Measurements from ENCODE around the gene TMEM147.

DNA sequence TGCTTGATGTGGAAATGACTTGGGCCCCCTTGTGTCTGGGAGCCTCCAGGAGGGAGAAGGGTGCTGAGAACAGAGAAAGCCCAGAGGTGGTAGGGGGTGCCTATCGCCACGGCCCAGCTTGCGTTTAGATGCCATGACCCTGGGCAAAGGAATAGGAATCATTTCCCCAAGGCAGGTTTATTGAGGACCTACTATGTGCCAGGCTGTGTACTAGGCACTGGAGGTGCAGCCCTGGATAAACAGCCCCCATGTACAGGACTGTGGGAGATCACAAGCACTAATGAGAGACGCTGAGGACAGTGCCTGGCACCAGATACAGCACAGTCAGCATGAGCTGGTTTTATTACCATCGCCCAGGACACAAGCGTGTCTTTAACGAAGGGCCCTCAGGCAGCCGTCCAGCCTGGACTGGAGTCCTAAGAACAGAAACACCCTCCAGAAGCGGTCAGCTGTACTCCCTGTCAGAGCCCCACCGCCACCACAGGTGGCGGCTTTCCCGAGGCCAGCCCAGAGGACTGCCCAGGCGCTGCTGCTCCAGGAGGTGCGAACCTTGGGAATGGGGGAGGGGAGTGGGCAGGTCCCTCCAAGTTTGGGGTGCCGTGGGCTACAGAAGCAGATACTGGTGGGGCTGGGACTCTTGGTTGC lies 4.6 kb downstream of the TMEM147 start:
- TF ChIP-seq CTCF (conservative IDR thresholded peaks at IDR 0.05 in 1 of 2, IDR thresholded peaks at IDR 0.05 in 1 of 2; ENCODE audit: extremely low read depth in 1 of 2, insufficient read depth in 1 of 2, low read depth in 1 of 2, low read length in 2 of 2) (no peak), EZH2 (IDR thresholded peaks at IDR 0.05; ENCODE audit: borderline replicate concordance, low read length) (no peak)
